Endothelial cell of umbilical vein (primary cell): ENCODE results near the gene TSHZ1. TPM values are rescaled to one million over a fixed set of nuclear protein-coding genes. Genes with fewer than 3 reads are reported as not detected.

Source experiments
- BruUV-seq: library from RNA; stranded (reverse); fragments of 400-500 nt; replicated peaks from 2 replicates; lab custom pipeline; 2021; lab: Mats Ljungman, UMichigan
- CTCF ChIA-PET: fragments of 300-600, 350-600 bp; sonication (Branson Sonifier 250); formaldehyde crosslinking; loops from one replicate; lab custom pipeline; 2021; ENCODE audit warnings: antibody characterized with exemption, inconsistent platforms; lab: Charles Lee
- POLR2A ChIA-PET: fragments of 300-600, 350-600 bp; sonication (Branson Sonifier 250); formaldehyde crosslinking; loops from one replicate; lab custom pipeline; 2021; ENCODE audit warnings: antibody characterized with exemption, inconsistent platforms; lab: Charles Lee
- DNase-seq: peaks from one replicate; pipeline ENCODE4 v3.0.0-alpha.2; 2011; ENCODE audit warnings: low read depth, low spot score
- FAIRE-seq: peaks from 2 replicates; lab custom pipeline; 2011; peaks lifted over from hg19 to GRCh38; lab: Jason Lieb, UNC
- H2AFZ ChIP-seq: 2 replicates; pipeline ENCODE4 v1.6.0; 2012; ENCODE audit warnings: low read depth, low read length, control low read depth, inconsistent platforms
- H3K27ac ChIP-seq: 2 replicates; pipeline ENCODE4 v1.5.1; 2011; ENCODE audit warnings: low read depth, mild to moderate bottlenecking, control low read depth, low read length, moderate library complexity; ENCODE audit not compliant: insufficient read depth
- H3K27me3 ChIP-seq, 2 experiments: 2 replicates each; pipeline versions ENCODE4 v1.6.0 to v1.6.1; 2011; ENCODE audit warnings: low read length in 2 of 2, mixed read lengths in 1 of 2; ENCODE audit not compliant: control insufficient read depth in 2 of 2, insufficient read depth in 2 of 2
- H3K36me3 ChIP-seq, 2 experiments: 2 replicates in 1 of 2; 3 replicates in 1 of 2; pipeline ENCODE4 v1.5.1; 2011; ENCODE audit warnings: low read length in 2 of 2, mild to moderate bottlenecking in 1 of 2, moderate library complexity in 1 of 2; ENCODE audit not compliant: control insufficient read depth in 2 of 2, insufficient read depth in 2 of 2; ENCODE audit errors: extremely low read depth in 1 of 2
- H3K4me1 ChIP-seq: 3 replicates; pipeline ENCODE4 v1.5.1; 2011; ENCODE audit warnings: mild to moderate bottlenecking, low read length; ENCODE audit not compliant: control insufficient read depth, insufficient read depth; ENCODE audit errors: extremely low read depth
- H3K4me2 ChIP-seq: 2 replicates; pipeline ENCODE4 v1.6.1; 2011; ENCODE audit warnings: low read length, control low read depth, mixed read lengths; ENCODE audit not compliant: insufficient read depth
- H3K4me3 ChIP-seq, 3 experiments: fragments of 200-600 bp in 1 of 3; sonication (generic), shearing (Covaris generic) in 1 of 3; replicated peaks in 1 of 3; 2 replicates each; pipeline ENCODE4 v1.5.1; 2011 to 2016; ENCODE audit warnings: control low read depth in 3 of 3, low read length in 3 of 3, mild to moderate bottlenecking in 2 of 3, inconsistent platforms in 1 of 3, low read depth in 1 of 3, moderate library complexity in 1 of 3; ENCODE audit not compliant: insufficient read depth in 1 of 3
- H3K79me2 ChIP-seq: 2 replicates; pipeline ENCODE4 v1.6.0; 2012; ENCODE audit warnings: low read length, inconsistent platforms; ENCODE audit not compliant: control insufficient read depth, insufficient read depth
- H3K9ac ChIP-seq: replicated peaks from 2 replicates; pipeline ENCODE3; 2011; ENCODE audit warnings: low read length, control low read depth; ENCODE audit not compliant: insufficient read depth; ENCODE audit errors: extremely low read depth
- H3K9me1 ChIP-seq: replicated peaks from 3 replicates; pipeline ENCODE4 v1.6.0; 2011; ENCODE audit warnings: mild to moderate bottlenecking, low read length; ENCODE audit not compliant: control insufficient read depth, insufficient read depth; ENCODE audit errors: extremely low read depth
- H3K9me3 ChIP-seq: replicated peaks from 2 replicates; pipeline ENCODE4 v1.5.1; 2012; ENCODE audit warnings: low read length, inconsistent platforms; ENCODE audit not compliant: control insufficient read depth, insufficient read depth
- H4K20me1 ChIP-seq: replicated peaks from 2 replicates; pipeline ENCODE3; 2011; ENCODE audit warnings: mild to moderate bottlenecking, low read length; ENCODE audit not compliant: control insufficient read depth, insufficient read depth; ENCODE audit errors: extremely low read depth
- EZH2 ChIP-seq: IDR thresholded peaks from 2 replicates; pipeline ENCODE4 v1.6.1; 2012; ENCODE audit warnings: borderline replicate concordance, low read depth, mild to moderate bottlenecking, moderate library complexity, low read length, inconsistent platforms; ENCODE audit not compliant: severe bottlenecking
- FOS ChIP-seq: IDR thresholded peaks from 2 replicates; pipeline ENCODE4 v1.6.1; 2011; ENCODE audit warnings: mild to moderate bottlenecking, low read length, moderate library complexity, borderline replicate concordance; ENCODE audit not compliant: insufficient read depth
- GATA2 ChIP-seq: IDR thresholded peaks from 2 replicates; pipeline ENCODE4 v1.7.0; 2011; ENCODE audit warnings: low read depth, mild to moderate bottlenecking, moderate library complexity, mixed read lengths, low read length; ENCODE audit not compliant: insufficient read length, insufficient read depth
- JUN ChIP-seq: IDR thresholded peaks from 2 replicates; pipeline ENCODE4 v1.6.1; 2011; ENCODE audit warnings: borderline replicate concordance, low read depth; ENCODE audit not compliant: insufficient read length, insufficient read depth
- MYC ChIP-seq: IDR thresholded peaks from one replicate; pipeline ENCODE4 v1.6.1; 2011; ENCODE audit warnings: mild to moderate bottlenecking, low read depth, low read length
- POLR2A ChIP-seq: IDR thresholded peaks from 2 replicates; pipeline ENCODE4 v1.6.1; 2012; ENCODE audit warnings: low read depth, mild to moderate bottlenecking, control low read depth, low read length
- POLR2AphosphoS5 ChIP-seq: IDR thresholded peaks from 2 replicates; pipeline ENCODE4 v1.6.1; 2012; ENCODE audit warnings: low read depth, mild to moderate bottlenecking, control low read depth, low read length, moderate library complexity; ENCODE audit not compliant: insufficient read depth
- dilution Hi-C: fragments of 300-500 bp; cut with MboI; formaldehyde crosslinking; loops from one replicate; pipeline ENCODE4 v1.15.0; 2019; ENCODE audit warnings: low sequenced_read_pairs; ENCODE audit not compliant: extremely low pct_ligation_motif_present
- intact Hi-C: fragments of 100-400 bp; cut with micrococcal nuclease; formaldehyde crosslinking; loops from one replicate; pipeline ENCODE4 v1.10.0; 2022
- polyA plus RNA-seq, 4 experiments: library from polyadenylated mRNA; depleted of rRNA in 3 of 4; stranded (reverse) in 3 of 4; unstranded in 1 of 4; fragments of >200 nt; gene quantifications; 2 replicates each; pipeline versions ENCODE4 v1.2.1 to v1.2.3, GENCODE V29; 2011 to 2012; ENCODE audit warnings: missing spikeins in 1 of 4
- total RNA-seq: library from RNA; stranded (reverse); gene quantifications from 2 replicates; pipeline ENCODE4 v1.2.3, GENCODE V29; 2021
- TF ChIP-seq, protein P1 (sequence below): IDR thresholded peaks from 2 replicates; pipeline ENCODE4 v1.6.1; 2011; ENCODE audit not compliant: insufficient read depth, insufficient read length
- TF ChIP-seq, protein P2 (sequence below), 2 donors: IDR thresholded peaks; 1 replicate in 1 of 2; 2 replicates in 1 of 2; pipeline ENCODE4 v1.5.1; 2011; ENCODE audit warnings: low read length in 2 of 2, mild to moderate bottlenecking in 2 of 2, moderate library complexity in 2 of 2, control low read depth in 1 of 2, inconsistent platforms in 1 of 2, low read depth in 1 of 2; ENCODE audit not compliant: insufficient read depth in 1 of 2; ENCODE audit errors: extremely low read depth in 1 of 2

The TSHZ1 gene
- total and polyA plus RNA-seq, 2 donors (not counting 3 experiments of a cell fraction or from before 2014, with no cell fraction given): 4.2 to 10.2 TPM

GRCh38 chr18:75221397-75221796 lies 10.8 kb downstream of the TSHZ1 start:
- Histone ChIP-seq H3K4me2 (peak overlapping the region; percentile 75), H3K27me3 (no peaks in the 10 kb centered on the region), H4K20me1 (no peaks in the 10 kb centered on the region), H3K9ac (no peak overlapping the region), H2AFZ (no peak overlapping the region), H3K4me1 (peaks cover 25% of the 10 kb centered on the region), H3K36me3 (peaks cover 0 to 3% of the 10 kb centered on the region in 2 experiments), H3K9me3 (no peaks in the 10 kb centered on the region), H3K4me3 (no peak overlapping the region), H3K27ac (no peak overlapping the region), H3K79me2 (peaks cover 38% of the 10 kb centered on the region), H3K9me1 (no peaks in the 10 kb centered on the region)
- FAIRE-seq: no peak
- TF ChIP-seq MYC (no peak), FOS (no peak), JUN (no peak), POLR2A (no peak), GATA2 (no peak), POLR2AphosphoS5 (no peak), EZH2 (no peak)
- TF ChIP-seq, protein P1, sequence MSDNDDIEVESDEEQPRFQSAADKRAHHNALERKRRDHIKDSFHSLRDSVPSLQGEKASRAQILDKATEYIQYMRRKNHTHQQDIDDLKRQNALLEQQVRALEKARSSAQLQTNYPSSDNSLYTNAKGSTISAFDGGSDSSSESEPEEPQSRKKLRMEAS: no peak
- TF ChIP-seq, protein P2, sequence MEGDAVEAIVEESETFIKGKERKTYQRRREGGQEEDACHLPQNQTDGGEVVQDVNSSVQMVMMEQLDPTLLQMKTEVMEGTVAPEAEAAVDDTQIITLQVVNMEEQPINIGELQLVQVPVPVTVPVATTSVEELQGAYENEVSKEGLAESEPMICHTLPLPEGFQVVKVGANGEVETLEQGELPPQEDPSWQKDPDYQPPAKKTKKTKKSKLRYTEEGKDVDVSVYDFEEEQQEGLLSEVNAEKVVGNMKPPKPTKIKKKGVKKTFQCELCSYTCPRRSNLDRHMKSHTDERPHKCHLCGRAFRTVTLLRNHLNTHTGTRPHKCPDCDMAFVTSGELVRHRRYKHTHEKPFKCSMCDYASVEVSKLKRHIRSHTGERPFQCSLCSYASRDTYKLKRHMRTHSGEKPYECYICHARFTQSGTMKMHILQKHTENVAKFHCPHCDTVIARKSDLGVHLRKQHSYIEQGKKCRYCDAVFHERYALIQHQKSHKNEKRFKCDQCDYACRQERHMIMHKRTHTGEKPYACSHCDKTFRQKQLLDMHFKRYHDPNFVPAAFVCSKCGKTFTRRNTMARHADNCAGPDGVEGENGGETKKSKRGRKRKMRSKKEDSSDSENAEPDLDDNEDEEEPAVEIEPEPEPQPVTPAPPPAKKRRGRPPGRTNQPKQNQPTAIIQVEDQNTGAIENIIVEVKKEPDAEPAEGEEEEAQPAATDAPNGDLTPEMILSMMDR (IDR thresholded peaks at IDR 0.05; ENCODE audit: extremely low read depth in 1 of 2, insufficient read depth in 1 of 2, low read depth in 1 of 2, low read length in 2 of 2): no peak
- POLR2A ChIA-PET: interaction anchor here (1.5 kb wide), 1 partner anchor 9 kb away, joined by 3 read pairs; no protein-coding TSS in a partner anchor
- intact Hi-C loops: loop anchor here (1.0 kb wide), 1 partner anchor 8 kb away; no protein-coding TSS in a partner anchor
- CTCF ChIA-PET: interaction anchor here (1.1 to 1.3 kb wide), 3 partner anchors 9 to 22 kb away, joined by 3 to 10 read pairs (median 3); partner anchors contain the start of gene TSHZ1
- no TSS peak for BruUV-seq
- DNase-seq: no peak
- dilution Hi-C loops: no loop called here
